Measurements from ENCODE around the gene LTA4H.

Gene LTA4H

GRCh38 chr12:96054244-96054610 lies 18.8 kb upstream of the LTA4H start:
- TF ChIP-seq CTCF (IDR thresholded peaks at IDR 0.05; ENCODE audit: unreplicated experiment in 3 of 3): no peak
- Mint-ChIP-seq H3K27ac (no peak overlapping the region), H3K36me3 (ENCODE audit: low read depth) (no peaks in the 10 kb centered on the region), H3K4me3 (no peak overlapping the region), H3K9me3 (peaks cover 2% of the 10 kb centered on the region), H3K27me3 (ENCODE audit: low read depth) (no peaks in the 10 kb centered on the region), H3K4me1 (no peaks in the 10 kb centered on the region)

GRCh38 chr12:96053476-96054243 lies 18.3 kb upstream of the LTA4H start:
- Mint-ChIP-seq H3K4me3 (no peak overlapping the region), H3K9me3 (peaks cover 2% of the 10 kb centered on the region), H3K36me3 (ENCODE audit: low read depth) (no peaks in the 10 kb centered on the region), H3K27me3 (ENCODE audit: low read depth) (no peaks in the 10 kb centered on the region), H3K4me1 (no peaks in the 10 kb centered on the region), H3K27ac (no peak overlapping the region)
- no peak for TF ChIP-seq CTCF (IDR thresholded peaks at IDR 0.05; ENCODE audit: unreplicated experiment in 3 of 3)

GRCh38 chr12:96051756-96052485 lies 16.5 kb upstream of the LTA4H start:
- Mint-ChIP-seq H3K4me1 (peaks cover 9% of the 10 kb centered on the region), H3K27ac (no peak overlapping the region), H3K4me3 (no peak overlapping the region), H3K9me3 (peaks cover 2% of the 10 kb centered on the region), H3K27me3 (ENCODE audit: low read depth) (no peaks in the 10 kb centered on the region), H3K36me3 (ENCODE audit: low read depth) (no peaks in the 10 kb centered on the region)
- no peak for TF ChIP-seq CTCF (IDR thresholded peaks at IDR 0.05; ENCODE audit: unreplicated experiment in 3 of 3)

- no peaks in the 10 kb centered on the region for H3K36me3 Mint-ChIP-seq (ENCODE audit: low read depth)
- H3K4me1 Mint-ChIP-seq: peaks cover 14% of the 10 kb centered on the region
- no peak overlapping the region for H3K27ac Mint-ChIP-seq
- H3K4me3 Mint-ChIP-seq: no peak overlapping the region
- H3K27me3 Mint-ChIP-seq (ENCODE audit: low read depth): no peaks in the 10 kb centered on the region
- H3K9me3 Mint-ChIP-seq: peaks cover 2% of the 10 kb centered on the region
- TF ChIP-seq CTCF (IDR thresholded peaks at IDR 0.05; ENCODE audit: unreplicated experiment in 3 of 3): no peak
Measured at GRCh38 chr12:96050139-96050538, 14.8 kb upstream of the LTA4H start.

GRCh38 chr12:96049101-96049500 lies 13.7 kb upstream of the LTA4H start:
- no peak overlapping the region for H3K4me3 Mint-ChIP-seq
- no peak for TF ChIP-seq CTCF (IDR thresholded peaks at IDR 0.05; ENCODE audit: unreplicated experiment in 3 of 3)
- H3K9me3 Mint-ChIP-seq: peaks cover 2% of the 10 kb centered on the region
- H3K4me1 Mint-ChIP-seq: peaks cover 14% of the 10 kb centered on the region
- H3K36me3 Mint-ChIP-seq (ENCODE audit: low read depth): no peaks in the 10 kb centered on the region
- H3K27me3 Mint-ChIP-seq (ENCODE audit: low read depth): peaks cover 4% of the 10 kb centered on the region
- no peak overlapping the region for H3K27ac Mint-ChIP-seq

Data from nephron (organoid).